SH-SY5Y (cell line): ENCODE measurements around the gene ST6GALNAC4.

Experiments
- GATA2 ChIP-seq: IDR thresholded peaks from 2 replicates; pipeline ENCODE4 v1.6.1; 2011; ENCODE audit warnings: mild to moderate bottlenecking, low read depth, low read length
- GATA3 ChIP-seq: IDR thresholded peaks from 2 replicates; pipeline ENCODE4 v1.6.1; 2011; ENCODE audit warnings: low read depth, mild to moderate bottlenecking, low read length, moderate library complexity

The ST6GALNAC4 gene

GRCh38 chr9:127953768-127954505, 37.1 kb upstream of the ST6GALNAC4 start:
- TF ChIP-seq GATA3 (no peak), GATA2 (no peak)

DNA sequence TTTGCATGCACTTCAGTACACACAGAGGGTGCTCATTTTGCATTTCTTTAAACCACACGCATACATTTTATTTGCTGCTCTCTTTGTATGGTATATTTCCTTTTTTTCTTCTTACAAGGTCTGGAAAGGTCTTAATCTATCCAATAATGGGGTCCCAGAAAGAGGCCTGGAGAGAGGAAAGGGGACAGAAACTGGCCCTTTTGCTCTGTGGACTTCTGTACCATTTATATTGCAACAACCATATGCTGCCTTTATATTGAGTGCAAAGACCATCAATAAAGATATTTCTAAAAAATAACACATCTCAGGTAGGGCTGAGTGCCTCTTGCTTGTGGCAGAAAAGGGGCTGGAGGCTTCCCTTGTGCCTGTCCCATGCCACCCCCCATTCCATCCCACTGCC, 36.3 kb upstream of the ST6GALNAC4 start:
- TF ChIP-seq GATA2 (no peak), GATA3 (no peak)

DNA sequence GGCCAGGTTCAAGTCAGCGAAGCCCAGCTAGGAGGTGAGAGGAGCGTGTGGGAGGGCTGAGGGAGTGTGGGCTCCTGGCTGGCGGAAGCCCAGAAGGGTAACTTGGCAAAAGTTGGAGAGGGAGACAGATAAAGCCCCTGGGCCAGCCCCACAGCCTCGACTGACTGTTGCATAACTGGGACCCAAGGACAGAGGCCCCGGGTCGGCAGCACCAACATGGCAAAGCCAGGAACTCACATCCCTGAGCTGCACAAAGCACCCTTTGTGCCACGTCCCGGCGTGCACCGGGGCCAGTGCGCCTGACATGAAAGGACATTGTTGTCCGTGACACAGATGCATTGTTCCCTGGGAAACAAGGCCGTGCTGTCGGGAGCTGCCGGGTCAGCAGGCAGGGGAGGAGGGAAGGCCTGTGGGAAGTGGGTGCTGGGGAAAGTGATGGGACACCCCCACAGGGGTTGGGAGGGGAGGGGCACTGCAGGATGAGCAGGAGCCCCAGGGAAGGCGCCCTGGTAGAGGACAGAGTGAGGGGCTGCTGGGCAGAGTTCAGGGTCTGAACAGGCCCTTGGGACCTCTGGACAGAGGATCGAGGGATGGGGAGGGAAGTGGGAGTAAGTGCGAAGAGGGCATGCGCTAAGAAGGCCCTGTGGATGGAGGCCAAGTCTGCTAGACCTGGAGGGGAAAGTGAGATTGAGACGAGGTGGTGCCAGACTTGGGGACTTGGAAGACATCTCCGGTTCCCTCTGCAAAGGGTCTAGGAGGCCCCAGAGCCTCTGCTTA, 33.9 kb upstream of the ST6GALNAC4 start:
- TF ChIP-seq GATA2: no peak

- no peak for TF ChIP-seq GATA2
- no peak for TF ChIP-seq GATA3
Measured at GRCh38 chr9:127949827-127950512, 33.1 kb upstream of the ST6GALNAC4 start.

- TF ChIP-seq GATA2 (no peak), GATA3 (no peak)
Measured at GRCh38 chr9:127947841-127948710, 31.2 kb upstream of the ST6GALNAC4 start.

- TF ChIP-seq GATA2: no peak
Measured at GRCh38 chr9:127946728-127947127, 29.9 kb upstream of the ST6GALNAC4 start.

GRCh38 chr9:127945942-127946341, 29.1 kb upstream of the ST6GALNAC4 start:
- TF ChIP-seq GATA3 (no peak), GATA2 (no peak)

DNA sequence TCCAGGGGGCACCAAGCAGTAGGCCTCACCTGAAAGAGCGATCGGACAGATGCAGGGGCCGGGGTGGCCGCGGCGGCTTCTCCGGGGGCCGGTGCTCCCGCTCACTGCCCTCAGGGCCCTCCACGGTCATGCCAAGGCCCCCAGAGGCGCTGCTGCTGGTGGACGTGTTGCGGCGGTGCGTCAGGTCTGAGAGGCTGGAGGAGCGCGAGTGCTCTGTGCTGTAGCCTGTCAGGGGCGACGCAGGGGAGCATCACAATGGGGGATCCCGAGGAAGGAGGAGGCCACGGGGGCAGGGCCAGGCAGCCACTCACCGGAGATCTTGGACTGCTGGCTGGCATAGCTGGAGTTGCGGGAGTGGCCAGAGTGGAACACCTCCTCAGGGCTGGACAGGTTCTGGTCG, 28.5 kb upstream of the ST6GALNAC4 start:
- TF ChIP-seq GATA3 (no peak), GATA2 (no peak)

DNA sequence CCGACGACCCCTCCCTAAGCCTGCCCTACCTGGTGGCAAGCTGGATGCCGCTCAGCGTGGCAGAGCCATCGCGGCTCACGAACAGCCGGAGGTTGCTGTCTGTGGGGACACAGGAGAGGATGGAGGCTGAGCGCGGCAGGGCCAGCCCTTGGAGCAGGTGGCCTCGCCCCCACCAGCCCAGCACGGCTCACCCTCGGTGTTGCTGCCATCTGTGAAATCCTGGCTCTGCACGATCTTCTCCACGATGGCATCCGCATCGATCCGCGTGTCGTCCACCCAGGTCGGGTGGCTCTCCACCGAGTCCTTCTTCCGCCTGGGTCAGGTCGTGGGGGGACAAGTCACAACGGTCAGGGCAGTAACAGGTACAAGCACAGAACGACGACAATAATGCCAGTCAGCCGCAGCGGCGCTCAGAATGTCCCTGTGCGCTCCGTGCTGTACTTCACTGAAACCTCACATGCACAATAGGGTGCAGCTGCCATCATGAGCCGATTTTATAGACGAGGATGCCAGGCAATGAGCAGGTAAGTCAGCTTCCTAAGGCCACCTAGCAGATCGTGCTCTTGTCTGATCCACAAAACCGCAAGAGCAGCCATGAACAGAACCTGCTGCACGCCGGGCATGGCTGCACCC, 27.9 kb upstream of the ST6GALNAC4 start:
- TF ChIP-seq GATA2: no peak
- TF ChIP-seq GATA3: no peak

DNA sequence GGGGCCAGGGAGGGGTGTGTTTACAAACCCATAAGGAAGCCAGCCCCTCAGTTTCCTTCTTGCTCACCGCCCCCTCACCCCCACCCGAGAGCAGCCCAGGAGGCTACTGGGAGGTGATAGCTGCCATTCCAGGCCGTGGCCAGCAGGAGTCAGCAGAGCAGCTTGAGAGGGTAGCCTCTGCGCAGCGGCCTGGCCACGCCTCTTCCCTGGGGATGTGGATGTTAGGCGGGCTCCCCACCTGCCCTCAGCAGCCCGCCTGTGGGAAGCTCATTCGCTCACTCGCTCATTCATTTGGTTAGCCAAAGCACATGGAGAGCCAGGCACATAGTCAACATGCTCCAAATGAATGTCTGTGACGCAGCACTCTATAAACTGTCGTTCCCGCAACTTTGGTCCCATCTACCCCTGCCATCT, 26.9 kb upstream of the ST6GALNAC4 start:
- TF ChIP-seq GATA3: no peak
- TF ChIP-seq GATA2: no peak

- TF ChIP-seq GATA3 (no peak), GATA2 (no peak)
Measured at GRCh38 chr9:127943011-127943662, 26.3 kb upstream of the ST6GALNAC4 start.

DNA sequence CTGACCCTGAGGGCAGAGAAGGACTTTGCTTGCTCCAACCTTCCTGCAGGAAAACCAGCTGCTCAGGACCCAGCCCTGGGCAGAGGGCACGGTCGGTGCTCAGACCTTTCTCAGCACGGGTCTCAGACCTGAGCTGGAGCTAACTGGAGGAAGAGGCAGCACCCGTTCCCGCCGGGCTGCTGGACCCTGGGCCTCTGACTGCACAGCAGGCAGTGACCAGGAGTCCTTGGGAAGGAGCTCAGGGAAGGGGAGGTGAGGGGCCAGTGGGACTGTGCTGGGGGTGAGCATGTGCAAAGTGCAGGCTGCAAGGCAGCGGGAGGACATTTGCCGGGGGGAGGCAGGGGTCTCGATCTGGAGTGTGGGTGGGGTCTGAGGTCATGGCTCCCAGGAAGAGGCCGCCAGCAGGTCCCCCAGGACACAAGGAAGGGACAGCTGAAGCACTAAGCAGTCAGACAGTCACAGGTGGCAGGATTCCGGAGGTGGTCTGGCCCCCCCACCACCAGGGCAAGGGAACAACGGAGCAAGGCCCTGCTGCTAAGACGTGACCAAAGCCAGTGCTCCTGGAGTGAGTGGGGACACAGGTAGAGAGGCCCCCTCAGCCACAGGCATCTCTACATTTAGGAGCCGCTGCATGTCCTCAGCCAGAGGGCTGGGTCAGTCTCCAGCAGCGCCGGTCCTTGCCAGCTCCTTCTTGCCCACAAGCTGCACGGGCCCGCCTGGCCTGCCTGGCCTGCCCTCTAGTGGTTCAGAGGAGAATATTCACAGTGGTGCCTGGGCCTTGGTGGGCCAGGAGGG, 25.6 kb upstream of the ST6GALNAC4 start:
- no peak for TF ChIP-seq GATA3
- no peak for TF ChIP-seq GATA2
